ENCODE measurements around the gene ESPL1. TPM values are rescaled to one million over a fixed set of nuclear protein-coding genes. Genes with fewer than 3 reads are reported as not detected.
A peak's percentile ranks its signal among the peaks of the same experiment; 100 is the strongest.

Gene ESPL1
- total and polyA plus RNA-seq, 4 donors = 2.8 to 19.3 (median 3.7) TPM

DNA sequence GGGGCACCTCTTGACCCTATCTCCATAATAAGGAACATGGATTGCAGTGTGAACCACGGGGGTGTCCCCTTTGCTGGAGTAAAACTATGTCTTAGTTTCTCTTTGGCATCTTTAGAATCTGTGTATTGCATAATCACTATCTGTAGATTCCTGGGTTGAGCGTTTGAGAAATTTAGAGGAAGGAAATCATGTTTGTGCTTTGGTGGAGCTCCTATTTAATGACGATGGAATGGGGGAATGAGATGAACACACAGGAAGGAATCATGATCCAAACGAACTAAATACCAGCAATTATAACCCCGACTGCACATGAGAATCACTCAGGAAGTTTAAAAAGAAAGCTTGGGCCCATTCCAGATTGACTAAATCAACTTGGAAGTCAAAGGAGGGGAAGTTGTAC, 30.1 kb downstream of the ESPL1 start:
- DNase-seq (ENCODE audit: low spot score) = no peak
- H3K4me1 ChIP-seq (ENCODE audit: control insufficient read depth in 4 of 4, insufficient read depth in 4 of 4, low read length in 3 of 4) = peaks cover 7 to 33% (median 25%) of the 10 kb centered on the region in 4 donors
- H3K27me3 ChIP-seq (ENCODE audit: control insufficient read depth in 4 of 4, insufficient read depth in 4 of 4, low read length in 3 of 4) = no peaks in the 10 kb centered on the region
- peak overlapping the region in 1 of 2 donors; percentile 23 for H3K27ac ChIP-seq (ENCODE audit: low read depth in 1 of 2, low read length in 2 of 2)
- no peaks in the 10 kb centered on the region for H3K9me3 ChIP-seq (ENCODE audit: control insufficient read depth in 4 of 4, low read length in 3 of 4)
- no peak overlapping the region for H3K9ac ChIP-seq (ENCODE audit: low read depth in 1 of 2, low read length in 2 of 2)
- H3K36me3 ChIP-seq (ENCODE audit: control insufficient read depth in 4 of 4, insufficient read depth in 3 of 4, low read depth in 1 of 4, low read length in 3 of 4) = peaks cover 4 to 8% (median 5%) of the 10 kb centered on the region in 4 donors
- TF ChIP-seq NR2F2 (IDR thresholded peaks at IDR 0.05) (no peak), YY1 (IDR thresholded peaks at IDR 0.05) (no peak), RXRA (IDR thresholded peaks at IDR 0.05) (no peak)
- TF ChIP-seq, protein P1, sequence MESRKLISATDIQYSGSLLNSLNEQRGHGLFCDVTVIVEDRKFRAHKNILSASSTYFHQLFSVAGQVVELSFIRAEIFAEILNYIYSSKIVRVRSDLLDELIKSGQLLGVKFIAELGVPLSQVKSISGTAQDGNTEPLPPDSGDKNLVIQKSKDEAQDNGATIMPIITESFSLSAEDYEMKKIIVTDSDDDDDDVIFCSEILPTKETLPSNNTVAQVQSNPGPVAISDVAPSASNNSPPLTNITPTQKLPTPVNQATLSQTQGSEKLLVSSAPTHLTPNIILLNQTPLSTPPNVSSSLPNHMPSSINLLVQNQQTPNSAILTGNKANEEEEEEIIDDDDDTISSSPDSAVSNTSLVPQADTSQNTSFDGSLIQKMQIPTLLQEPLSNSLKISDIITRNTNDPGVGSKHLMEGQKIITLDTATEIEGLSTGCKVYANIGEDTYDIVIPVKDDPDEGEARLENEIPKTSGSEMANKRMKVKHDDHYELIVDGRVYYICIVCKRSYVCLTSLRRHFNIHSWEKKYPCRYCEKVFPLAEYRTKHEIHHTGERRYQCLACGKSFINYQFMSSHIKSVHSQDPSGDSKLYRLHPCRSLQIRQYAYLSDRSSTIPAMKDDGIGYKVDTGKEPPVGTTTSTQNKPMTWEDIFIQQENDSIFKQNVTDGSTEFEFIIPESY (IDR thresholded peaks at IDR 0.05) = no peak
- TF ChIP-seq, protein P2, sequence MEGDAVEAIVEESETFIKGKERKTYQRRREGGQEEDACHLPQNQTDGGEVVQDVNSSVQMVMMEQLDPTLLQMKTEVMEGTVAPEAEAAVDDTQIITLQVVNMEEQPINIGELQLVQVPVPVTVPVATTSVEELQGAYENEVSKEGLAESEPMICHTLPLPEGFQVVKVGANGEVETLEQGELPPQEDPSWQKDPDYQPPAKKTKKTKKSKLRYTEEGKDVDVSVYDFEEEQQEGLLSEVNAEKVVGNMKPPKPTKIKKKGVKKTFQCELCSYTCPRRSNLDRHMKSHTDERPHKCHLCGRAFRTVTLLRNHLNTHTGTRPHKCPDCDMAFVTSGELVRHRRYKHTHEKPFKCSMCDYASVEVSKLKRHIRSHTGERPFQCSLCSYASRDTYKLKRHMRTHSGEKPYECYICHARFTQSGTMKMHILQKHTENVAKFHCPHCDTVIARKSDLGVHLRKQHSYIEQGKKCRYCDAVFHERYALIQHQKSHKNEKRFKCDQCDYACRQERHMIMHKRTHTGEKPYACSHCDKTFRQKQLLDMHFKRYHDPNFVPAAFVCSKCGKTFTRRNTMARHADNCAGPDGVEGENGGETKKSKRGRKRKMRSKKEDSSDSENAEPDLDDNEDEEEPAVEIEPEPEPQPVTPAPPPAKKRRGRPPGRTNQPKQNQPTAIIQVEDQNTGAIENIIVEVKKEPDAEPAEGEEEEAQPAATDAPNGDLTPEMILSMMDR (IDR thresholded peaks at IDR 0.05; ENCODE audit: low read depth, low read length, missing input control) = no peak
- no peak overlapping the region for H3K4me3 ChIP-seq (ENCODE audit: low read depth in 1 of 3, low read length in 3 of 3)
- 67% methylated on average over 5 of the region's 5 CpGs for WGBS

DNA sequence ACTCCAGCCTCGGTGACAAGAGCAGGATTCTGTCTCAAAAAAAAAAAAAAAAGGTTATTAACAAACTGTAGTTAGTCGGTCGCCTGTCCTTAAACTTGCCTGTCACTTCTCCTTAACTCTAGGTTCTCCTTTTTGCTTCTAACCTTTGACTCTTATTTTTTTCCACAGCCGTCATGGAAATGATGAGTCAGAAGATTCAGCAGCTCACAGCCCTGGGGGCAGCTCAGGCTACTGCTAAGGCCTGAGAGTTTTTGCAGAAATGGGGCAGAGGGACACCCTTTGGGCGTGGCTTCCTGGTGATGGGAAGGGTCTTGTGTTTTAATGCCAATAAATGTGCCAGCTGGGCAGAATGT, 31.0 kb downstream of the ESPL1 start:
- WGBS = 67% methylated on average over 5 of the region's 5 CpGs
- no peak for DNase-seq (ENCODE audit: low spot score)
- peaks cover 7 to 33% (median 25%) of the 10 kb centered on the region in 4 donors for H3K4me1 ChIP-seq (ENCODE audit: control insufficient read depth in 4 of 4, insufficient read depth in 4 of 4, low read length in 3 of 4)
- H3K4me3 ChIP-seq (ENCODE audit: low read depth in 1 of 3, low read length in 3 of 3) = no peak overlapping the region
- no peak for TF ChIP-seq FOXA2 (IDR thresholded peaks at IDR 0.05)
- peak; percentile 72 to 77 for TF ChIP-seq JUND (IDR thresholded peaks at IDR 0.05)
- no peak for TF ChIP-seq RAD21 (IDR thresholded peaks at IDR 0.05)
- TF ChIP-seq GABPA (IDR thresholded peaks at IDR 0.05 in 1 of 2, conservative IDR thresholded peaks at IDR 0.05 in 1 of 2) = no peak
- H3K36me3 ChIP-seq (ENCODE audit: control insufficient read depth in 4 of 4, insufficient read depth in 3 of 4, low read depth in 1 of 4, low read length in 3 of 4) = peaks cover 4 to 10% (median 7%) of the 10 kb centered on the region in 4 donors
- H3K27me3 ChIP-seq (ENCODE audit: control insufficient read depth in 4 of 4, insufficient read depth in 4 of 4, low read length in 3 of 4) = no peaks in the 10 kb centered on the region
- H3K9ac ChIP-seq (ENCODE audit: low read depth in 1 of 2, low read length in 2 of 2) = no peak overlapping the region
- peak overlapping the region; percentile 63 to 74 for H3K27ac ChIP-seq (ENCODE audit: low read depth in 1 of 2, low read length in 2 of 2)
- no peaks in the 10 kb centered on the region for H3K9me3 ChIP-seq (ENCODE audit: control insufficient read depth in 4 of 4, low read length in 3 of 4)

DNA sequence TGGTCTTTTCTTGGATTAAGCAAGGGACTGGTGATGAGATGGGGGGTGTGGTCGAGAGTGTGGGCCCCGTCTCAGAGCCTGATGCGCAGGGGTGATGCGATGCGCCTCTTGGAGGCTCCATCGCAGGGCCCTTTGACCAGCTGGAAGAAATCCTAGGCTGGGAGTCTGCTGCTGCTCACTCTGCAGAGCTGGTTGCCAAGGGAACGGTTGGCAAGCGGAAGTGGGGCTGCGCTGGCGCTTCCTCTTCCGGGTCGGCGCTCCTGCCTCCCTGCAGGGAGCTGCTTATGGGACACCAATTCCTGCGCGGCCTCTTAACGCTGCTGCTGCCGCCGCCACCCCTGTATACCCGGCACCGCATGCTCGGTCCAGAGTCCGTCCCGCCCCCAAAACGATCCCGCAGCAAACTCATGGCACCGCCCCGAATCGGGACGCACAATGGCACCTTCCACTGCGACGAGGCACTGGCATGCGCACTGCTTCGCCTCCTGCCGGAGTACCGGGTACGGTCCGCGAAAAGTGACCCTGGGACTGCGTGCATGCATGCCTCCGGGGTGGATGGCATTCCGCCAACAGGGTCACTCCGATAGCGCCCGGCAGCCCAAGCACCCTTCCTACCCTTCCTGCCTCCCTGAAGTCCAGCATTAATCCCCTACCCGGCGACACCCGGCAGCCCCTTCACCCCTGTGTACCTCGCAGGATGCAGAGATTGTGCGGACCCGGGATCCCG, 31.5 kb downstream of the ESPL1 start, which contains the start of gene MYG1:
MYG1 (plus strand) TSS at position 242 of the 727 bp plus-strand sequence; CDS start at position 285, 43 bp downstream.
- Histone ChIP-seq H3K27me3 (ENCODE audit: control insufficient read depth in 4 of 4, insufficient read depth in 4 of 4, low read length in 3 of 4) (no peaks in the 10 kb centered on the region), H3K4me1 (ENCODE audit: control insufficient read depth in 4 of 4, insufficient read depth in 4 of 4, low read length in 3 of 4) (peaks cover 7 to 33% (median 25%) of the 10 kb centered on the region in 4 donors), H3K36me3 (ENCODE audit: control insufficient read depth in 4 of 4, insufficient read depth in 3 of 4, low read depth in 1 of 4, low read length in 3 of 4) (peaks cover 4 to 10% (median 7%) of the 10 kb centered on the region in 4 donors), H3K4me3 (ENCODE audit: low read depth in 1 of 3, low read length in 3 of 3) (peak within 1 kb of the TSS; percentile 63 to 90 (median 82)), H3K27ac (ENCODE audit: low read depth in 1 of 2, low read length in 2 of 2) (peak within 1 kb of the TSS; percentile 63 to 74), H3K9ac (ENCODE audit: low read depth in 1 of 2, low read length in 2 of 2) (peak within 1 kb of the TSS in 1 of 2 donors; percentile 8), H3K9me3 (ENCODE audit: control insufficient read depth in 4 of 4, low read length in 3 of 4) (no peaks in the 10 kb centered on the region)
- DNase-seq (ENCODE audit: low spot score) = peak; percentile 87
- WGBS = under 1% methylated on average over 51 of the region's 51 CpGs
- TF ChIP-seq TAF1 (conservative IDR thresholded peaks at IDR 0.05) (no peak), HNF4A (conservative IDR thresholded peaks at IDR 0.05) (peak; percentile 57 to 80), RXRA (IDR thresholded peaks at IDR 0.05) (peak in 1 of 2 donors; percentile 53), SP1 (IDR thresholded peaks at IDR 0.05) (peak; percentile 57), YY1 (IDR thresholded peaks at IDR 0.05) (peak; percentile 83), RAD21 (IDR thresholded peaks at IDR 0.05) (no peak), NR2F2 (IDR thresholded peaks at IDR 0.05) (peak; percentile 32), FOXA2 (IDR thresholded peaks at IDR 0.05) (no peak), HNF4G (IDR thresholded peaks at IDR 0.05) (no peak), EGR1 (IDR thresholded peaks at IDR 0.05; ENCODE audit: low read depth in 2 of 2) (peak in 1 of 2 donors; percentile 75)
- TF ChIP-seq, protein P3, sequence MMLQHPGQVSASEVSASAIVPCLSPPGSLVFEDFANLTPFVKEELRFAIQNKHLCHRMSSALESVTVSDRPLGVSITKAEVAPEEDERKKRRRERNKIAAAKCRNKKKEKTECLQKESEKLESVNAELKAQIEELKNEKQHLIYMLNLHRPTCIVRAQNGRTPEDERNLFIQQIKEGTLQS (IDR thresholded peaks at IDR 0.05) = no peak
- TF ChIP-seq, protein P1 (IDR thresholded peaks at IDR 0.05) = no peak
- TF ChIP-seq, protein P4, sequence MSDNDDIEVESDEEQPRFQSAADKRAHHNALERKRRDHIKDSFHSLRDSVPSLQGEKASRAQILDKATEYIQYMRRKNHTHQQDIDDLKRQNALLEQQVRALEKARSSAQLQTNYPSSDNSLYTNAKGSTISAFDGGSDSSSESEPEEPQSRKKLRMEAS (IDR thresholded peaks at IDR 0.05) = peak; percentile 62
- TF ChIP-seq, protein P5, sequence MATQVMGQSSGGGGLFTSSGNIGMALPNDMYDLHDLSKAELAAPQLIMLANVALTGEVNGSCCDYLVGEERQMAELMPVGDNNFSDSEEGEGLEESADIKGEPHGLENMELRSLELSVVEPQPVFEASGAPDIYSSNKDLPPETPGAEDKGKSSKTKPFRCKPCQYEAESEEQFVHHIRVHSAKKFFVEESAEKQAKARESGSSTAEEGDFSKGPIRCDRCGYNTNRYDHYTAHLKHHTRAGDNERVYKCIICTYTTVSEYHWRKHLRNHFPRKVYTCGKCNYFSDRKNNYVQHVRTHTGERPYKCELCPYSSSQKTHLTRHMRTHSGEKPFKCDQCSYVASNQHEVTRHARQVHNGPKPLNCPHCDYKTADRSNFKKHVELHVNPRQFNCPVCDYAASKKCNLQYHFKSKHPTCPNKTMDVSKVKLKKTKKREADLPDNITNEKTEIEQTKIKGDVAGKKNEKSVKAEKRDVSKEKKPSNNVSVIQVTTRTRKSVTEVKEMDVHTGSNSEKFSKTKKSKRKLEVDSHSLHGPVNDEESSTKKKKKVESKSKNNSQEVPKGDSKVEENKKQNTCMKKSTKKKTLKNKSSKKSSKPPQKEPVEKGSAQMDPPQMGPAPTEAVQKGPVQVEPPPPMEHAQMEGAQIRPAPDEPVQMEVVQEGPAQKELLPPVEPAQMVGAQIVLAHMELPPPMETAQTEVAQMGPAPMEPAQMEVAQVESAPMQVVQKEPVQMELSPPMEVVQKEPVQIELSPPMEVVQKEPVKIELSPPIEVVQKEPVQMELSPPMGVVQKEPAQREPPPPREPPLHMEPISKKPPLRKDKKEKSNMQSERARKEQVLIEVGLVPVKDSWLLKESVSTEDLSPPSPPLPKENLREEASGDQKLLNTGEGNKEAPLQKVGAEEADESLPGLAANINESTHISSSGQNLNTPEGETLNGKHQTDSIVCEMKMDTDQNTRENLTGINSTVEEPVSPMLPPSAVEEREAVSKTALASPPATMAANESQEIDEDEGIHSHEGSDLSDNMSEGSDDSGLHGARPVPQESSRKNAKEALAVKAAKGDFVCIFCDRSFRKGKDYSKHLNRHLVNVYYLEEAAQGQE (IDR thresholded peaks at IDR 0.05) = peak; percentile 11
